MV-4-11 (cell line): ENCODE measurements around the gene LINGO3.

Source experiments
- DNase-seq: peaks from one replicate; lab custom pipeline; 2025; lab: John Stamatoyannopoulos, UW

Gene LINGO3

DNA sequence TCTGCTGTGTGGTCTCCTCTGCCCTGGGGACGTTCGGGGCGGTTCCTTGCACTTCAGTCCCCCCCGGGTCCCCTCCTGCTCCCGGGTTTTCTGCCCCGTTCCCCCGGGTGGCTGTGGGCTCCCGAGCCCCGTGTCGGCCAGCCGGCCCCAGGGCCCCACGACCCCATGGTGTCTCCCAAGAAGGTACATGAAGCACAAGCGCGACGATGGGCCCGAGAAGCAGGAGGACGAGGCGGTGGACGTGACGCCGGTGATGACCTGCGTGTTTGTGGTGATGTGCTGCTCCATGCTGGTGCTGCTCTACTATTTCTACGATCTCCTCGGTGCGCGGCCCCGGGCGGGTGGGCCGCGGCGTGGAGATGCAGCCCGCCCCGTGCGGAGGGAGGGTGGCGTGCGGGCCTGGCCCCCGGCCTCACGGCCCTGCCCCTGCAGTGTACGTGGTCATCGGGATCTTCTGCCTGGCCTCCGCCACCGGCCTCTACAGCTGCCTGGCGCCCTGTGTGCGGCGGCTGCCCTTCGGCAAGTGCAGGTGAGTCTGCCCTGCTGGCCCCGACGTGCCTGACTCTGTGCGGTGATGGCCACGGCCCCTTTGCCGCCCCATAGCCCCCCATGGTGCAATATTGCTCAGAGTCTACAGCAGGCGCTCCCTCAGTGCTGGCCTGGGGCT is 31.8 kb upstream of the LINGO3 start:
- DNase-seq = no peak

- no peak for DNase-seq
These were observed 31.0 kb upstream of the LINGO3 start for GRCh38 chr19:2338751-2339643.

DNA sequence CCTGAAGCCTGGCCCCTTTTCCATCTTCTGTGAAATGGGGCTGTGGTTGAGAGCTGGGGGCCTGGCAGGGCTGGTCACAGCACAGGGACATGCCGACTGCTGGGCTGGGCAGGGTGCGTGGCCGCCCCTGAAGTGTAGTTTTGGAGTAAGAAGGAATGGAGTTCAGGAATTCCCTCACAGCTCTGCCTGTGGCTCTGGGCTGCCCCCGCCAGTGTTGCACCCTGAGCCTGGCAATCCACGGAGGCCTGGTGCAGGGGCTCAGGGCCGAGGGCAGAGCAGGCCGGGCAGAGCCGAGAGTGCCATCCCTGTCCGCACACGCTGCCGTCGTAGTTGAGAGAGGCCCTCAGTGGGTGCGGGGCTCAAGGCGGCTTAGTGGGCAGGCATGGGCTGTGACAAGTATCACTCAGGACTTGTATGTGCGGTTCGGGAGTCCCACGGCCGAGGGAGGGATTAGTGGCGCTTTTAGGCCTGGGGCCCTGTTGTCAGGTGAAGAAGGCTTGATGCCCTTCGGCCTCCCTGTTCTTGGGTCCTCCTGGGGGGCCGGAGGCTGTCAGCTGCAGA is 30.2 kb upstream of the LINGO3 start:
- no peak for DNase-seq

- DNase-seq = peak; percentile 18
These were observed 29.4 kb upstream of the LINGO3 start for GRCh38 chr19:2337329-2337707.

DNA sequence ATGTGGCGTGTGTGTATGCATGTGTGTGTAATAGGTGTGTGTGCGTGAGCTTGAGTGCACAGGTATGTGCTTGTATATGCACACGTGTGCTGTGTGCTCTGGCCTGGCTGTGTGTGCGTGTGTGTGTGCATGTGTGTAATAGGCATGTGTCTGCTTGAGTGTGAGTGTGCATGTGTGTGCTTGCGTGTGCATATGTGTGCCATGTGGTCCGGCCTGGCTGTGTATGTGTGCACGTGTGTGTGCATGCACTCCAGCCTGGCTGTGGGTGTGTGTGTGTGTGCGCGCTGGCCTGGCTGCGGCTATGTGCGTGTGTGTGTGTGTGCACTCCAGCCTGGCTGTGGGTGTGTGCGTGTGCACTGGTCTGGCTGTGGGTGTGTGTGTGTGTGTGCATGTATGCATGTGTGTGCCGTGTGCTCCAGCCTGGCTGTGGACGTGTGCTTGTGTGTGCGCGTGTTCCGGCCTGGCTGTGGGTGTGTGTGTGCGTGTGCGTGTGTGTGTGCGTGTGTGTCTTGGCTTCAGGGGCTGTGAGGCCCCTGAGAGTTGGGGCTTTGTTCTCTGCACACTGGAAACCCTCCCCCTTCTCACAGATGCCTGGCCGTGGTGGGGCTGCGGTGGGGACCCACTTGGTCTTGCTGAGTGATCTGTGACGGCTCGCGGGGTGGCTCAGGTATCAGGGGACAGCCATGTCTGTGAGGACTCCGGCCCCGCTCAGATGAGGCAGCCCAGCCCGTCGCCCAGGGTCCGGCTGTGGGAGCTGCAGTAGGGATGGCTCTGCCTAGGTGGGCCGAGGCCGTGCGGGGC is 28.8 kb upstream of the LINGO3 start:
- DNase-seq = no peak

GRCh38 chr19:2335848-2336247 is 27.9 kb upstream of the LINGO3 start:
- DNase-seq = no peak

DNA sequence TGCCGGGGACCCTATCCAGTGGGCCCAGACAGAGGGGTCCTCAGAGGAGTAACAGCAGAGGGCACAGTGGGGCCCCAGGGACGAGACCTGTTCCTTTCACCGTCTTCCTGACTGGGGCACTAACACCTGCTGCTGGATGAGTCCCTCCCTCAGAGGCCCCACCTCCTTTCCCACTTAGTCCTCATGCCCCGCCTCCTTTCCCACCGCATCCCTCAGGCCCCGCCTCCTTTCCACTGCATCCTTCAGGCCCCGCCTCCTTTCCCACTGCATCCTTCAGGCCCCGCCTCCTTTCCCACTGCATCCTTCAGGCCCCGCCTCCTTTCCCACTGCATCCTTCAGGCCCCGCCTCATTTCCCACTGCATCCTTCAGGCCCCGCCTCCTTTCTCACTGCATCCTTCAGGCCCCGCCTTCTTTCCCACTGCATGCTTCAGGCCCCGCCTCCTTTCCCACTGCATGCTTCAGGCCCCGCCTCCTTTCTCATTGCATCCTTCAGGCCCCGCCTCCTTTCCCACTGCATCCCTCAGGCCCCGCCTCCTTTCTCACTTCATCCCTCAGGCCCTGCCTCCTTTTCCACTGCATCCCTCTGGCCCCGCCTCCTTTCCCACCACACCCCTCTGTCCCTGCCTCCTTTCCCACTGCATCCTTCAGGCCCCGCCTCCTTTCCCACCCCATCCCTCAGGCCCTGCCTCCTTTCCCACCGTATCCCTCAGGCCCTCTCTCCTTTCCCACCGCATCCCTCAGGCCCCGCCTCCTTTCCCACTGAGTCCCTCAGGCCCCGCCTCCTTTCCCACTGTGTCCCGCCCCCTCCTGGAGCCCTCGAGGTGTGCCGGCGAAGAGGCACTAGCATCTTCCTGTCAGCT is 27.3 kb upstream of the LINGO3 start:
- DNase-seq = no peak

DNA sequence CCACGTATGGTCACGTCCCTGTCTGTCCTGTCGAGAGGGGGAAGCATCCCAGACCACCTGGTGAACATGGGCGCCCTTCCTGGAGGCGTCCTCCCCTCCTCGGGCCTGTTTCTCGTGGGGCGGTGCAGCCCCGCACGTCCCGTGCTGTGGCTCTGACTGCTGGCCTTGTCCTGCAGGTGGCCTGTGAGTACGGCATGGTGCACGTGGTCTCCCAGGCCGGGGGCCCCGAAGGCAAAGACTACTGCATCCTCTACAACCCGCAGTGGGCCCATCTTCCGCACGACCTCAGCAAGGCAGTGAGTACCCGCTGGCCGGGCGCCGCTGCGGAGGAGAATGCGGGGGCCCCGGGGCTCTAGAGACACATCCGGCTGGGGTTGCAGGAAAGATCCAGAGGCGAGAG is 26.5 kb upstream of the LINGO3 start:
- DNase-seq = no peak

DNA sequence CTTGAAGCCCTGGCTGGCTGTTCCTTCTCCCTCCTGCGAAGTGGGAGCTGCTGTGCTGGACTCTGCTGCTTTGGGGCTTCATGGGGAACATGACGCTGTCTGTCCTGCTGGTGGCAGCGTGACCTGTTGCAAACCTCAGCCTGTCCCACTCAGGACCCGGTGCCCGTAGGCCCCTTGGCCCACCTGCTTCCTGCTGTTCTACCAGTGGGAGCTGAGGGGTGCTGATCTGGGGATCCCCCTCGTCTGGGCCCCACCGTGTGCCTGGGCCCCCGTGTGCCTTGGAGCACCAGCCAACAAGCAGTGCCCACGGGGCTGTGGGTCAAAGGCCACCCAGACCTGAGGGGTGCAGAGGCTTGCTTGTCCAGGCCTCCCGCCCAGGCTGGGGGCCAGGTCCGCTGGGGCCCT is 25.9 kb upstream of the LINGO3 start:
- DNase-seq = no peak

DNA sequence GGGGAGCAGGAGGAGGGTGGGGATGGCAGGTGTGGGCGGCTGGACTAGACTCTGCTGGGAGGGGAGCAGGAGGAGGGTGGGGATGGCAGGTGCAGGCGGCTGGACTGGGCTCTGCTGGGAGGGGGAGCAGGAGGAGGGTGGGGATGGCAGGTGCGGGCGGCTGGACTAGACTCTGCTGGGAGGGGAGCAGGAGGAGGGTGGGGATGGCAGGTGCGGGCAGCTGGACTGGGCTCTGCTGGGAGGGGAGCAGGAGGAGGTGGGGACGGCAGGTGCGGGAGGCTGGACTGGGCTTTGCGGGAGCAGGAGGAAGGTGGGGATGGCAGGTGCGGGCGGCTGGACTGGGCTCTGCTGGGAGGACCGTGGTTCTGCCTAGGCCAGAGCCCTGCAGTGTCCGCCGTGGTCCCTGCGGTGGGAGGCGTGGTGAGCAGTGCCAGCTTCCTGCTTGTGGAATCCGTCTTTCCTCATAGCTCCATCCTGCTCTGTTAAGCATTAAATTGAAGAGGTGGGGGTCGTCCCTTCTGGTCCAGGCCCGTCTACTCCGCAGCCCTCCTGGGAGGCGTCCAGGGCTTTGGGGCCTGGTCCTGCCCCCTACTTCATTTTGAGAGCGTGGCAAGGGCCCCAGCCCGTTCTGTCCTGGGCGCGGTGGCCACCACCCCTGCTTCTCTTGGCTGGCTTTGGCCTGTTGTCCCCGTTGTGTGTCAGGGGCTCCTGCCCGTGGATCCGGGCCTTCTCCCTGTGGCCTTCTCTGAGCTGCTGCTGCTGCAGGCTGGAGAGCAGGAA is 25.3 kb upstream of the LINGO3 start:
- no peak for DNase-seq

DNA sequence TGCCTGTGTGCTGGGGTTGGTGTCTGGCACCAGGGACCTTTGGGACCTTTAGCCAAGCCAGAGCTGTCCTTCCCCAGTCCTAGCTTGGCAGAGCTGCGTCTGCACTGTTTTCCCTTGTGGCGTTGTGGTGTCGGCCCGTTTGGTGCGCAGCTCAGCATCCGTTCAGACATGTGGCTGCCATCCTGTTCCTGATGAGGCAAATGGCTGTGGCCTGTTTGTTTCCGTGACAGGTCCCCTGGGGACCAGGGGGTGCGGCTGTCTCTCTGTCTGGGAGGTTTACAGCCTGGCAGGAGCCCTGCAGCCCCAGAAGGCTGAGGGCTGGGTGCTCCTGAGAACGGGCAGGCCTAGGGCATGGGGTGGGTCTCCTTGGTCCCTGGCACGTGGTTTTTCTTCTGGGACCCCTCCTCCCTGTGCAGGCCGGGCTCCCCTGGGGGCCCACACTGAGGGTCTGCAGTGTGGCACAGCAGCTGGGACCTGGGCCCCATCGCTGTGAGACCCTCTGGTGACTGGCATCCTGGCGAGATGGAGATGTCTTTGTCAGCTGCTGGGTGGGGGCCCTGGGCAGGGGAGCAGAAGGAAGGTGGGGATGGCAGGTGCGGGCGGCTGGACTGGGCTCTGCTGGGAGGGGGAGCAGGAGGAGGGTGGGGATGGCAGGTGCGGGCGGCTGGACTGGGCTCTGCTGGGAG is 24.5 kb upstream of the LINGO3 start:
- DNase-seq = no peak

DNA sequence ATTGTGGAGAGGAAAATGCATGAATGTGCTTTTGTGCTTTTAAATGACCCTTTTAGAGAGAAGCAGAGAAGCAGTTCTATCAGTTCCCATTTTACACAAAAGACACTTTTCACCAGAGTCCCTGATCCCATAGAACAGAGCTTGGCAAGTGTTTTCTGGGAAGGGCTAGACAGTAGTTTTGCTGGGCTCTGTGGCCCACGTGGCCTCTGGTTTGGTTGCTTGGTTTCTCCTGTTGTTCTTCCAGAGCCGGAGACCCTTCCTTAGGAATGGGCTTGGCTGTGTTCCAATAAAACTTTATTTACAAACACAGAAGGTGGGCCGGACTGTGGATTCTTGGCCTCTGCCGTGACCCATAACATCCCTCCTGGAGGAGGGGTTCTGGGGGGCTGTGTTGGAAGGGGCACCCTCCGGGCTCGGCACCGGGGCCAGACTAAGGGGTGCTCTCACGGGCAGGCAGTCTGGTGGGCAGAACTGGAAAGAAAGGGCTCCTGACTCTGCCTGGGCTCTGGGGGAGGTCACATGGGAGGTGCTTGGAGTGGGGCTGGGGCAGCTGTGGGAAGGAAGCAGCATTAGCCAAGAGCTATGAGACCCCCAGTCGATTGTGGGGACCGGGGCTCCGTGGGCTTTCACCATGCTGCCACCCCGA is 23.8 kb upstream of the LINGO3 start:
- DNase-seq = no peak

DNA sequence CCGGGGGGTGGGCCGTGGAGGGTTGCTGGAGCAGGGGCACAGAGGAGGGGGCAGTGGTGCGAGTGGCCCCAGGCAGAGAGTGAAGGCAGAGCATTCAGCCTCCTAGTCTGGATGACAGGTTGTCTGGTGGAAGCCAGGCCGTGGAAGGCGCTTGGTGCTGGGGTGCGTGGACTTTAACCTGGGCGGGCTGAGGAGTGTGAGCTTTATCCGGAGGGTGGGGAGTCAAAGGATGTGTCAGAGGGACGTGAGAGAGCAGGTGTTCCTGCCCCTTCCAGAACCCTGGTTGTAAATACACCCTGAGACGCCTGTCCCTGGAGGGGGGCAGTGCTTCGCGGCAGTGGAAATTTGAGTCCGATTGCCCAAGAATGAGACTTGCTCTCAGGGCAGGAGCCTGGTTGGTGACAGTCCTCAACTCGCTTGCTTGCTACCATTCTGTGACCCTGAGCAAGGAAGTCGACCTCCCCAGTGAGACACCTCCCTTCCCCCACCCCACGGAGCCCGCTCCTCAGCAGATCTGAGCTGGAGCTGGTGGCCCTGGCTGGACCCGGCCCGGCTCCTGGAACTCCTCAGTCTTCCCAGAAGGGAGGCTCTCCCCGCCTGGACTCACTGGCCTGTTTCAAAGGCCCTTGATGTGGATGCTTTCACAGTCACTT is 22.8 kb upstream of the LINGO3 start:
- peak; percentile 53 for DNase-seq

GRCh38 chr19:2330255-2330631 is 22.3 kb upstream of the LINGO3 start:
- no peak for DNase-seq

- no peak for DNase-seq
These were observed 21.6 kb upstream of the LINGO3 start for GRCh38 chr19:2329501-2329916.

DNA sequence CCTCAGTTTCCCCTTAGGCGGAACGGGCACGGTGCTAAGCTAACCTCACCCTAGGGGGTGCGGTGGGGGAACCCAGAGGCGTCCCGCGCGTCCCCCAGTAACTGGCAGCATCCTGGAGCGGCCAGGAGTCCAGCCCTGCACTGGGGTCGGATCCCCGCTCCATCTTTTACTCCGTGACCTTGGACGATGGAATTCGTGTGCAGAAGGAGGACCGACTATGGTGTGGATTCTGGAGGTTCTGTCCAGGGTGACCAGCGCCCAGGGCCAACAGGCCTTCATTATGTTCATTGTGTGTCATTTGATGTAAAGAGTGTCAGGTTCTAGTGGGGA is 21.2 kb upstream of the LINGO3 start:
- DNase-seq = no peak

GRCh38 chr19:2328401-2329148 is 20.6 kb upstream of the LINGO3 start, which contains the start of the genes LSM7 and SPPL2B:
Gene LSM7 (minus strand): TSS chr19:2328586. CDS start chr19:2328566, 20 bp downstream.
Gene SPPL2B (plus strand): TSS chr19:2328684. CDS start chr19:2328710, 26 bp downstream.
- DNase-seq = peak; percentile 89

DNA sequence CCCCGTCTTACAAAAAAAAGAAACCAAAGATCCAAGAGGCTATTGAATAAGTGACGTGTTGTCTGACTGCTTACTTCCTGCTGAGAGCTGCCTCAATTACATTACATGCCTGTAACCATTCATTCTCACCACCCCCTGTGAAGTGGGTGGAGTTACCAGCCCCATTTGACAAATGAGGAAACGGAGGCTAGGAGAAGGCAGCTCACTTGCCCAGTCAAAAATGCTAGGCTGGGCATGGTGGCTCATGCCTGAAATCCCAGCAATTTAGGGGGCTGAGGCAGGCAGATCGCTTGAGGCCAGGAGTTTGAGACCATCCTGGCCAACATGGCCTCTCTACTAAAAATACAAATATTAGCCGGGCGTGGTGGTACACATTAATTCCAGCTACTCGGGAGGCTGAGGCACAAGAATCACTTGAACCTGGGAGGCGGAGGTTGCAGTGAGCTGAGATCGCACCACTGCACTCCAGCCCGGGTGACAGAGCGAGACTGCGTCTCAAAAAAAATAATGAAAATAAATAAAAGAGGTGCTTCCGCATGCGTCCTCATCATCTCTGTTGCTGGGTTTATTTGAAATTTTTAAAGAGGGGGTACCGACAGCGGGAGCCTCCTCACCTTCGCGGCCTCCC is 19.9 kb upstream of the LINGO3 start:
- peak; percentile 84 for DNase-seq
